GM19099 (cell line): ENCODE results near the gene EFTUD2.

ENCODE experiments used
- POLR2A ChIP-seq: IDR thresholded peaks from 3 replicates; pipeline ENCODE4 v1.6.1; 2011; ENCODE audit warnings: low read depth; ENCODE audit not compliant: insufficient read length; ENCODE audit errors: extremely low read depth

EFTUD2 gene

DNA sequence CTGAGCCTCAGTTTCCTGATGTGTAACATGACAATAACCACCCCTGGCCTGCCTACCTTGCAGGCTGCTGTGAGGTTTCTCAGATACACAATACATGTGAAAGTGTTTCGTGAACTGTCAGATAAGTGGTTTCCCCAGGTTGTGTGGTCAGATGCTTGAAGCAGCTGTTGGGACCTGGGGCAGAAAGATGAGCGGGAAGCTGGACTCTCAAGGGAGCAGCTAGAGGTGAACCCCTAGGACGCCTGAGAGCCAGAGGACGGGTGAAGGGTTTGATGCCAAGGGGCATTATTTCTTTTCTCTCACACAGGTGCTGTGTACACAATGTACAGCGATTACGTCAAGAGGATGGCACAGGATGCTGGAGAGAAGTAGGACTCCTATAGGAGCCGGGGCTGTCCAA lies 49.2 kb downstream of the EFTUD2 start:
- no peak for TF ChIP-seq POLR2A

DNA sequence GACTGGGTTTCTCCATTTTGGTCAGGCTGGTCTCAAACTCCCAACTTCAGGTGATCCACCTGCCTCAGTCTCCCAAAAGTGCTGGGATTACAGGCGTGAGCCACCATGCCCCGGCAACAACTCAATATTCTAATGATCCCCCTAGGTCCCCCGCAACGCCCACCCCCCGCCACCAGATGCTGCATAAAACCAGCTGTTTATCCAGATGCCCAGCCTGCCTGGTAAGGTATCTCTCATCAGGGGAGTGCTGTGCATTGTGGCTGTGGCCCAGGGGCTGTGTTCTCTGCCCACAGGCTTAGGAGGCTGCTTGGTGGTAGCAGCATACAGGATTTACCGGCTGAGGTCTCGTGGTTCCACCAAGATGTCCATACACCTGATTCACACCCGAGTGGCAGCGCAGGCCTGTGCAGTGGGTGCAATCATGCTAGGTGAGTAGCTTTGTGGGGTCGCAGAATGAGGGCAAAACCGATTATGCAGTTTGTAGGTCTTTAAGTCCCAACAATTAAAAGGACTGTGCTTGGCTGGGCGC lies 50.2 kb downstream of the EFTUD2 start:
- TF ChIP-seq POLR2A, result no peak

DNA sequence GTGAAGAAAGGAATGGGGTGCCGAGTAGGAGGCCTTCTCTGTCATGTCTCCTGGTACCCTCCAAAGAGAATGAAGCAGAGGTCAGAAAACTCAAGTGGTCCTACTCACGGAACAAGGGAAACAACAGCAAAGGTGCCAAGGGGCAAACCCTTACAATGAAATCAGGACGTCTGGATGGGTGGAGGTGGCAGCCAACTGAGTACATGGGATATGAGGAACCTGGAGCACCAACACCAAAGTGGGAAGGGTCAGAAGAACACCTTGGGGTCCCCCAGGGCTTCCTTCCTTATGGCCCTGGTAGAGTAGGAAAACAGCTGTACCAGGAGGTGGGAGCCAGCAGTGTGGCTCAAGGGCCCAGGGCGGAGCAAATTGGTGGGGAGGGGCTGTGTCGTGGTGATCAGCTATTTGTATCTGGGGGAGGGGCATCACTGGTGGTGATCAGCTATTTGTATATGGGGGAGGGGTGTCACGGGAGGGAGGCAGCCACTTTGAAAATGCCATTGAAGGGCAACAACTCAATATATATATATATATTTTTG lies 50.9 kb downstream of the EFTUD2 start:
- no peak for TF ChIP-seq POLR2A

DNA sequence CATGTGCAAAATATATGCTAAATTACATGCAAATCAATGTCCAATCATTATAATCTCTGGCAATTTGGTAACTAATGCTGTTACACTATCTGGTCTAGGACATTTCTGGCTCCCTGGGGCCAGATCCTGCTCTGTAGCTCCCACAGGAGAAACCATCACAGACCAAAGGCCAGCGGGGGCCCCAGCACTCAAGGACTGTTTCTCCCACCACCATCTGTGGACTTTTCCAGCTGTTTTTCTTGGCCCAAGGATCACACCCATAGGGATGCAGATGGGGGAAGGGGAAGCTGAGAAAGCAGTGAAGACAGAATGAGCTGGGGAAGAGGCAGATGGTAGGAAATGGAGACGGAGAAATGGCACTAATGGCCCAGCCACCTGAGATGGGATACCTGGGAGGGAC lies 51.7 kb downstream of the EFTUD2 start, which contains the start of gene HIGD1B:
TSS of gene HIGD1B (plus strand) at position 298 of the 400 bp plus-strand sequence. CDS start 270 bp downstream, outside the sequence.
- TF ChIP-seq POLR2A, result no peak

DNA sequence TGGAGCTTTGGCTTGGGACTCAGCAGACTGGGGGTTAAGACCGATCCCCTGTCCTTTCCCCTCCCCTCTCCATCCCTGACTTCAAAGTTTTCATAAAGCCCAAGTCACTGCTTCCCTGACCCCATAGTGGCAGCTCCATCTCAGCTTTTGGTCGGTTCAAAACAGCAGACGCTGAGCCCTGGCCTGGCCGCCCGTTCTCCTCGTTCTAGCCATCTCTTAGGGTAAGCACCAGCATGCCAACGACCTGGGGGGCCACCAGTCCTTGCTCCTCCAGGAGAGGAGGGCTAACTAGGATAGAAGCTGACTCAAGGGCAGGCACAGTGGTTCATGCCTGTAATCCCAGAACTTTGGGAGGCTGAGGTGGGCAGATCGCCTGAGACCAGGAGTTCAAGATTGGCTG lies 53.0 kb downstream of the EFTUD2 start:
- no peak for TF ChIP-seq POLR2A

DNA sequence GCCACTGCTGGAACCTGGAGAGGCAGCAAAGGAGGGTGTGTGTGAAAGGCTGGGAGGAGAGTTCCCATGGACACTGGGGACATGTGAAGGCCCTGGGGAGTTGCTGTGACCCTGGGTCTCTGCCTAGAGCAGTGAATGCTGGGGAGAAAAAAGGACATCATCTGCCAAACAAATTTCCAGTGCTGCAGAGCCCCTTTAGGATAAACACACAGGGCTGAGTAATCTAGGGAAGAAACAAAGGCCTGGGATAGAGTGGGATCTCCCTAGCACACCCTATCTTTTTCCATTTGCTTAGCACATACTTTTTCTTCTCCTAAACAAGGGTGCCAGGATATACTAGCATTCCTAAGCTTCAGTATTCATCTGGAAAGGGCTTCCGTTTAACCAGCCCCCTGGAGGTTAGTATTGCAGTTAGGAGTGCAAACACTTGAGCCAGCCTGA lies 54.8 kb downstream of the EFTUD2 start:
- TF ChIP-seq POLR2A, result no peak

DNA sequence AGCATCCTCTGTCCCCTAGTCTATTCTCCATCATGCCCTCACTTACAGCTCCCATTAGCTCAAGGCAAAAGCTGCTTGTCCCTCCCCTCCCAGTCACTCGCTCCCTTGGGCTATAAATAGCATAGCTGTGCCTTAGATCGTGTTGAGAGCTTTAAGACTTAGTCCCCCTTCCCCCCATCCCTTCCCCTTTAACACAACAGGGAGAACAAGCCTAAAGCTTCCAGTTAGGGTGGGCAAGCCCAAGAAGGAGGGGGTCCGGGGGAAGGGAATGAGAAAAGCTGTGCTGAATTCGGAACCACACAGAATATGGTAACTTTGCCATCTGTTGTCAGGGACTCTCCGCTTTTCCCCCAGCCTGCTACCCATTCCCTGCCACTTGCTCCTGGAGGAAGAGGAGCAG lies 56.5 kb downstream of the EFTUD2 start:
- TF ChIP-seq POLR2A, result no peak

DNA sequence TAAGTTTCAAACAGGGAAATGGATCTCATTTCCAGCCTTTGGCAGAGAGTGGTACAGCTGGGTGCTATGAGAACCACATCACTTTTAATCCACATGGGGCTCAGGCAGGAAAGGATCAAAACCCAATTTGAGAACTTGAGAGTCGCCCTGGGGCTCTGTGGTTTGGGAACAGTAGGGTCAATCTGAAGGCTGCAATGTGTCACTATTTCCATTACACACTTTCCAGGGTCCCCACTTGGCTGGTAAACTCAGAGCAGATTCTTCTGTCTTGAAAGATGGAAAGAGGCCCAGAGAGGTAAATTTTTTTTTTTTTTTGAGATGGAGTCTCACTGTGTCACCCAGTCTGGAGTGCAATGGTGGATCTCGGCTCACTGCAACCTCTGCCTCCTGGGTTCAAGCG lies 58.3 kb downstream of the EFTUD2 start:
- TF ChIP-seq POLR2A, result no peak

DNA sequence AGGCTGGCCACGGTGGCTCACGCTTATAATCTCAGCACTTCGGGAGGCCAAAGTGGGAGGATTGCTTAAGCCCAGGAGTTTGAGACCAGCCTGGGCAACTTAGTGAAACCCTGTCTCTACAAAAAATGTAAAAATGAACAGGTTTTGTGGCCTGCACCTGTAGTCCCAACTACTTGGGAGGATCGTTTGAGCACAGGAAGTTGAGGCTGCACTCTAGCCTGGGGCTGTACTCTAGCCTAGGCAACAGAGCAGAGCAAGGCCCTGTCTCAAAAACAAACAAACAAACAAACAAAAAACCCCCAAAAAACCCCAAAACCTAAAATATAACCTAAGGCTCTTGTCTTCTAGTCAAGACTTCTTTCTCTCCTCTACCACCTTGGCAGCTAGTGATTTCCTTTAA lies 59.0 kb downstream of the EFTUD2 start:
- TF ChIP-seq POLR2A, result no peak

DNA sequence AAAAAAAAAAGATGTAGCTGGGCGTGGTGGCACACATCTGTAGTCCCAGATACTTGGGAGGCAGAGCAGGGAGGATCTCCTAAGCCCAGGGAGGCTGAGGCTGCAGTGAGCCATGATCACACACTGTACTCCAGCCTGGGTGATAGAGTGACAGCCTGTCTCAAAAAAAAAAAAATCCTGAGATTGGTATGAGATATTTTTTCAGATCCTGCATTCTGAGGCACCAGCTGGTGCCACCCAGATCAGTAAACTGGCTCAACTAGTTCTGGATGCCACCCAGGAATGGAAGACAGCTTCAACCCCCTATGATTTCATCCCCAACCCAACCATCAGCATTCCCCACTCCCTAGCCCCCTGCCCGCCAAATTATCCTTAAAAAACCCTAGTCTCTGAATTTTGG lies 62.0 kb downstream of the EFTUD2 start:
- no peak for TF ChIP-seq POLR2A

DNA sequence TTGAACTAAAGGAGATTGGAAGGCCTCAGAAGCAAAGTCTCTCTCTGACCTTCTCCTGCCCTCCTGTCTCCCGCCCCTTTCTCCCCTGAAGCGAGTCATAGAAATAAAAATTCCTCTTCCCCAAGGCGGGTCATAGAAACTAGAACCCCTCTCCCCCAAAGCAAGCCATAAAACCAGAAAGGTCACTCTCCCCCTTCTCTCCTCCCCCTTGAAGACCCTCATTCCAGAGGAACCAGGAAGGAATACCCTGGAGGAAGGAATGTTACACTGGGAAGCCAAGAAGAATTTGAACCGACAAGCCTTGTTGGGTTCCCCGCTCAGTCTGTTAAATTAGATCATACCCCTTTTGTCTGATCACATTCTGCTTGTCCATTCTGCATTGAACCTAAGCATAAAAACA lies 66.4 kb downstream of the EFTUD2 start:
- TF ChIP-seq POLR2A, result no peak

DNA sequence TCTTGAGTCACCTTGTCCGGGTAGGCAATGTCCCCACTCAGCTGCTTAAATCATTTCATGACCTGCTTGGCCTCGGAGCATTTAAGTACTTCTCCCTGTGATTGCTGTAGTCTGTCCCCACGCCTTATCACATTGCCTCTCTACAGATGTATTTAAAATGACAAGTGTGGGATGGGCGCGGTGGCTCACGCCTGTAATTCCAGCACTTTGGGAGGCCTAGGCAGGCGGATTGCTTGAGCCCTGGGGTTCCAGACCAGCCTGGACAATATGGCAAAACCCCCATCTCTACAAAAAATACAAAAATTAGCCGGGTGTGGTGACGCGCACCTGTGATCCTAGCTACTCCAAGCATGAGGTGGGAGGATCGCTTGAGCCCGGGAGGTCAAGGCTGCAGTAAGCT lies 67.9 kb downstream of the EFTUD2 start:
- TF ChIP-seq POLR2A, result no peak

DNA sequence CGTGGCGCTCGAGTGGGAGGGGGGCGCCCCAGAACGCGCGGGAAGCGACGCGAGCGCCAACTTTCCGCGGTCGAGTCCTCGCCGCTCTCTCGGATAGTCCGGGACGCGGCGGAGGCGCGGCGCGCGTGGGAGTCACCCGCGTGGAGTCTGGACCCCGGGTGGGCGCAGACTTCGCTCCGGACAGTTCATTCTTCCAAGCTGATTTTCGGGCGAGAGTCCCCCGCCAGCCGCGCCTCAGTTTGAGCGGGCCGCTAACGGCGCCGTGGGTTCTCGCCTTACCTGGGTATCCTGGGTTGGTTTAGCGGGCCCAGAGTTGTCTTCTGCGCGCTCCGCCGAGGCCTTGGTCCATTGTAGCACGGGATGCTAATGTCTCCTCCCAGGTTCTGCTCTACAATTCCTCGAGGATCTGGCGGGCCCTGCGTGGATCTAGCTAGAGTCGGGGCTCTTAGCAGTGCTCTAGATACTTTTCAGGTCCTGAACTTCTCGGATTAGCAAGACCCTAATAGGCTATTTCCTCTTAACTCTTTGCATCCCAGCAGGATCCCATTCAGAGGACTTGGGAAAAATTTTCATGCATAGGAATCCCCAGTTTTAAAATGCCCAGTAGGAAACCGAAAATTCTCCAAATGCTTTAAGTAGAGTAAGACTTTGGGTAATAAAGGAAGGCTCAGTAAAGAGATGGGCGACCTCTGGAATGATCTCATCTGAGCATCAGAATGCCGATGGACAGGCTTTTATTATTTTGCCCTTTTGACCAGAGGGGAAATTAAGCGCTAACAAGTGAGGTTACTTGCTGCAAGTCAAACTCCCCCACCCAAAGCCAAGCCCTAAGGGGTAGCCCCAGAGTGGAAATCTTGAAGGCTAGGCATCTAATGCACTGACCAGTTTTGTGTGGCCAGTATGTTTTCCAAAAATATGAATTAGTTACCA lies 68.6 kb downstream of the EFTUD2 start:
- TF ChIP-seq POLR2A, result peak; percentile 26

DNA sequence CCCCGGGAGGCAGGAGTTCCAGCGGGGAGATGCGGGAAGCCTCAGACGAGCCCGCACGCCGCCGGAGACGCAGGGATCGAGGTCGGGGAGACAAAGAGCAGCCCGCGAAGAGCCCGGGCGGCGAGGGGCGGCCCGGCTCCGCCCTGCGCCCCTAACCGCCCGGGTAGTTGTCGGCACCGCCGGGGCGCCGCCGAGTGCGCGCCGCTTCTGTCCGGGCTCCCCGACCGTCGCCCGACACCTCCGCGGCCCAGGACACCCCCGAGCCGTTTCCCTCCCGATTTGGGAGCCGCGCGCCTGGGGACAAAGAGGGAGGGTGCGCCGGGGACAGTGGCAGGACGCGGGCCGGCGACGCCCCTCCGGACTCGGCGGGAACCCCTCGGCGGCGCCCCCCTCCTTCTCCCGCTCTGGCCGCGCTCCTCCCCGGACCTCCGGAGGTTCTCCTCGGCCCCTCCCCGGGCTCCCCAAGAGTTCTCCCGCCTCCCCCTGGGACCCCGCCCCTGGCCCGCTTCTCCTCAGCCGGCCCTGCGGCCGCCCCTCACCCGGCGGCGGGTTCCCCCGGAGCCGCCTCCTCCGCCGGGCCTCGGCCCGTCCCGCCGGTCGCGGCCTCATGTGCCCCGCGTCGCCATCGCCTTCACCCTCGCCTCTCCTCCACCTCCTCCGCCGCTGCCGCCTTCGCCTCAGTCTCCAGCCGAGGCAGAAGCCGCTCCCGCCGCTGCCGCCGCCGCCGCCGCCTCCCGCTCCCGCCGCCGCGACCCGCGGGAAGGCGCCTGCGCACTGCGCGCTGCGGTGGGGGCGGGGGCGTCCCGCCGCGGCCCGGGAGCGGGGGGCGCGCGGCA lies 69.5 kb downstream of the EFTUD2 start, which contains the start of gene GJC1:
TSS of gene GJC1 (minus strand) at position 765 of the 836 bp plus-strand sequence. CDS start 24,470 bp downstream, outside the sequence.
- peak; percentile 39 for TF ChIP-seq POLR2A
